Fibroblast of mammary gland (primary cell): ENCODE results near the gene NNAT.

Experiments used
- DNase-seq: peaks from one replicate; pipeline ENCODE4 v3.0.0-alpha.2; 2010; ENCODE audit warnings: low read depth
- H3K4me3 ChIP-seq: 2 replicates; pipeline ENCODE4 v1.5.1; 2011; ENCODE audit warnings: low read depth, mild to moderate bottlenecking, low read length, moderate library complexity; ENCODE audit not compliant: control insufficient read depth
- CTCF ChIP-seq: conservative IDR thresholded peaks from 2 replicates; pipeline ENCODE4 v1.5.1; 2011; ENCODE audit warnings: low read depth, low read length, inconsistent platforms; ENCODE audit not compliant: control insufficient read depth, insufficient read depth

The NNAT gene

GRCh38 chr20:37502654-37503053 is 18.4 kb upstream of the NNAT start:
- DNase-seq: no peak
- H3K4me3 ChIP-seq: no peak overlapping the region
- TF ChIP-seq CTCF: no peak

GRCh38 chr20:37503256-37503927 is 17.7 kb upstream of the NNAT start:
- TF ChIP-seq CTCF: no peak
- DNase-seq: no peak

GRCh38 chr20:37504404-37505096 is 16.5 kb upstream of the NNAT start:
- DNase-seq: no peak
- no peak overlapping the region for H3K4me3 ChIP-seq
- no peak for TF ChIP-seq CTCF

More at GRCh38 chr20:37503256-37503927, 17.7 kb upstream of the NNAT start:
- no peak overlapping the region for H3K4me3 ChIP-seq

GRCh38 chr20:37505263-37506151 is 15.5 kb upstream of the NNAT start:
- no peak overlapping the region for H3K4me3 ChIP-seq
- TF ChIP-seq CTCF: no peak
- no peak for DNase-seq

- no peak for TF ChIP-seq CTCF
- no peak for DNase-seq
- H3K4me3 ChIP-seq: no peak overlapping the region
These were observed 14.8 kb upstream of the NNAT start for GRCh38 chr20:37506152-37506725.

- H3K4me3 ChIP-seq: no peak overlapping the region
- TF ChIP-seq CTCF: no peak
- no peak for DNase-seq
These were observed 10.8 kb upstream of the NNAT start for GRCh38 chr20:37510226-37510625.
